Stomach smooth muscle (tissue), 2 donors: ENCODE results near the gene CDC34.
"Not testable (repeated sequence)": the region's sequence is repeated elsewhere in the genome, so short reads cannot be mapped to it uniquely, and the experiment has no call there.

Experiments
- H3K27ac ChIP-seq: one replicate; pipeline ENCODE4 v1.7.0; 2013; ENCODE audit warnings: mild to moderate bottlenecking, low read length, inconsistent platforms
- H3K27me3 ChIP-seq, 2 donors: one replicate each; pipeline ENCODE4 v1.7.0; 2013; ENCODE audit warnings: low read length in 2 of 2; ENCODE audit not compliant: insufficient read depth in 2 of 2, control insufficient read depth in 1 of 2
- H3K36me3 ChIP-seq, 2 donors: one replicate each; pipeline ENCODE4 v1.7.0; 2013; ENCODE audit warnings: low read length in 2 of 2; ENCODE audit not compliant: control insufficient read depth in 2 of 2, insufficient read depth in 2 of 2
- H3K4me1 ChIP-seq: one replicate; pipeline ENCODE4 v1.7.0; 2013; ENCODE audit warnings: low read length; ENCODE audit not compliant: control insufficient read depth, insufficient read depth
- H3K4me3 ChIP-seq, 2 donors: one replicate each; pipeline ENCODE4 v1.7.0; 2013; ENCODE audit warnings: low read length in 2 of 2
- H3K9ac ChIP-seq, 2 donors: one replicate each; pipeline ENCODE4 v1.7.0; 2013; ENCODE audit warnings: low read length in 2 of 2, mild to moderate bottlenecking in 1 of 2
- H3K9me3 ChIP-seq, 2 donors: one replicate each; pipeline ENCODE4 v1.7.0; 2013; ENCODE audit warnings: low read length in 2 of 2; ENCODE audit not compliant: control insufficient read depth in 2 of 2
- donor health status: healthy.
- donor health status: Pancreatic carcinoma.

CDC34 gene

DNA sequence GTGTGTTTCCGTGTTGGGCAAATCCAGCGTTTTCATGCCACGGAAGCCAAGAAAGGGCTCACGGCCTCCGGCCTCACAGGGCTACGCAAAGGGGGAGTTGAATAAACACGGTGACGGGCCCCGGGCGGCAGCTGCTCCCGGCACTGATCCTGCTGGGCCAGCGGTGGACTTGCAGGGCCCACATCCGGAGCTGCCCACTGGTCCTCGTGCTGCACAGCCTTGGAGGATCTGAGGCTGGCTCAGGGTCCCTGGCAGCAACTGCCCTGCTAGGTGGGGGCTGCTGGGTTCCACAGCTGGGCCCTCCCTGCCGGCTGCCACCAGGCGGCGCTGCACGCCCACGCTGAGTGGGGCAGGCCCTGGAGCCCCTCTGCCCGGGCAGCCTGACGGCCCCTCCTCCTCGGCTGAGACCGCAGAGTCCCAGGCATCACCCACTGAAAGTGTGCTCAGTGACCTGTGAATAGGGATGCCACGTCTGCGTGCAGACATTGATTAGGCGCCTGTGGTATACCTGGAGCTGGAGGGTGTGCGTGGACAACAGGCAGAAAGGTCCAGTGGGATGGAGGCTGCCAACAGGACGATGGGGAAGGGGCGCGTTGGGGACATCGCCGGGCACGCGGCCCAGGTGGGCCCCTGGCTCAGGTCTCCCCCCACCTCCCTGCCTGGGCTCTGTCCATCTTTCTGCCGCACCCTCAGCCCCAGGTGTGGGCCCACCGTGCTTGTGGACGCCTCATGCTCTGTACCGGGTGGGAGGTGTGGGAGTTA, 52.9 kb downstream of the CDC34 start:
- H3K27ac ChIP-seq: no peak overlapping the region

DNA sequence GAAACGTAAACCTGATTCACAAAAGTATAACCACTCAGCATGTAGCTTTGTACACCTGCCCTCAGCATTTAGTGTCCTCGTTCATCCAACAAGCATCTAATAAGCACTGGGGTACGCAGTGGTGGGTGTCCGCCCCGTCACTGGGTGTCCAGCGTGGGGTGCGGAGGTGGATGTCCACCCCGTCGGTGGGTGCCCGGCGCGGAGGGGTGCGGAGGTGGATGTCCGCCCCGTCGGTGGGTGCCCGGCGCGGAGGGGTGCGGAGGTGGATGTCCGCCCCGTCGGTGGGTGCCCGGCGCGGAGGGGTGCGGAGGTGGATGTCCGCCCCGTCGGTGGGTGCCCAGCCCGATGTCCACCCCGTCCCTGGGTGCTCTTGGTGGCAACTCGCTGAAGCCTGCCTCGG, 53.6 kb downstream of the CDC34 start:
- not testable (repeated sequence) for H3K27ac ChIP-seq, H3K9ac ChIP-seq, H3K9me3 ChIP-seq, H3K4me3 ChIP-seq
- H3K27me3 ChIP-seq: peaks cover 11 to 22% of the 10 kb centered on the region in 2 donors
- H3K4me1 ChIP-seq: peaks cover 14% of the 10 kb centered on the region
- H3K36me3 ChIP-seq: peaks cover 9 to 16% of the 10 kb centered on the region in 2 donors

More for the DNA sequence above, 52.9 kb downstream of the CDC34 start:
- peaks cover 9 to 16% of the 10 kb centered on the region in 2 donors for H3K36me3 ChIP-seq
- no peaks in the 10 kb centered on the region for H3K9me3 ChIP-seq
- H3K27me3 ChIP-seq: peaks cover 11 to 21% of the 10 kb centered on the region in 2 donors
- no peak overlapping the region for H3K4me3 ChIP-seq
- no peak overlapping the region for H3K9ac ChIP-seq
- peaks cover 12% of the 10 kb centered on the region for H3K4me1 ChIP-seq

DNA sequence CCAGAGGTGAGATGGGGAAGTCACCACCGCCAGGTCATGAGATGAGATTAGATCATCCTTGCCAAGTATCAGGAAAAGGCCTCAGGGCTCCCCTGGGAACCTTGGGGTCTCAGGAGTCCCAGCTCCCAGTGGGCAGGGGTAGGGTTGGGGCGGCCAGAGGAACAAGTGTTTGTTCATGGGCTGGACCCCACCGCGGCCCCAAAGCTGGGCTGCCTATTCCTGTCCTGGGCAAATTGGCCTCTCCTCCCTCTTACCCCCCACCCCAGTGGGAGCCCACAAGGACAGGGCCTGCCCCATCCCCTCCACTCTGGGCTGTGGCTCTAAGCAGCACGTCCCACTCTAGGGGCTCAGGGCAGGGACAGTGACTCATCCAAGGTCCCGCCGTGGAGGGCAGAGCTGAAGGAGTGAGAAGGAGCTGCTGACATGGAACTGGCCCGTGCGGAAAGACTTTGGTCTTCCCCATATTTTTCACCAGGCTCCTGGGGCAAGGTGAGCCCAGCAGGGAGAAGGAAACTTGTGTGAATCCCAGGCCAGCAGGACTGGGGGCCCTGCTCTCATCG, 54.1 kb downstream of the CDC34 start:
- no peak overlapping the region for H3K4me3 ChIP-seq
- H3K9ac ChIP-seq: no peak overlapping the region
- peaks cover 15% of the 10 kb centered on the region for H3K4me1 ChIP-seq
- no peak overlapping the region for H3K27ac ChIP-seq
- H3K9me3 ChIP-seq: no peaks in the 10 kb centered on the region
- peaks cover 11 to 25% of the 10 kb centered on the region in 2 donors for H3K27me3 ChIP-seq
- peaks cover 9 to 16% of the 10 kb centered on the region in 2 donors for H3K36me3 ChIP-seq

DNA sequence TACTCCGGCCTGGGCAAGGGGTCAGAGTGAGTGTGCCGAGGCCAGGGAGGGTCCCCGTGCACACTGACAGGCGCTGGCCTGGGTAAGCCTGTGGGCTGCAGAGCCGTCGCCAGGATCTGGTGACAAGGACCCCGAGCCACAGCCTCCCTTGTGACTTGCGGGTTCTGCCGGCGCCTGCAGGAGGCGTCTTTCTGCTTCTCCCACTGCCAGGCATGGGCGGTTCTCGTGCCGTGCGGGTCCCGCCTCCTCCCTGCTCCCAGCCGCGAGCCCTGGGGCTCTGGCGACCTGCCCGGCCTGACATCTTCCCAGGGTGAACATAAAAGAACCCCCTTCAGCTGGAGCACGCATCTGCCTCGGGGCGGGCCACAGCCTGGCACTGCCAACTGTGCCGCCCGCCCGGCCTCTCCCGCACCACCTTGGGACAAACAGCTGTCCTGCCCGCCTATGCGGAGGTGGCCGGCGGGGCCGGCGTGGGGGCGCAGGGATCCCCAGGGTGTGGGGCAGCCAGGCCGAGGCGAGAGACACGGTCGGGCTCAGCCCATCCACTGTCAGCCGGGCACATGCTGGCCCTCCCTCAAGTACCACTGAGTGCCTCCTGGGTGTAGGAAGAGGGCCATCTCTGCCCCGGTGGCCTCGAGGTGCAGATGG, 56.7 kb downstream of the CDC34 start:
- Histone ChIP-seq H3K9ac (no peak overlapping the region), H3K27me3 (peaks cover 27 to 48% of the 10 kb centered on the region in 2 donors), H3K4me3 (no peak overlapping the region), H3K9me3 (no peaks in the 10 kb centered on the region), H3K4me1 (peaks cover 18% of the 10 kb centered on the region), H3K27ac (no peak overlapping the region), H3K36me3 (no peaks in the 10 kb centered on the region)

DNA sequence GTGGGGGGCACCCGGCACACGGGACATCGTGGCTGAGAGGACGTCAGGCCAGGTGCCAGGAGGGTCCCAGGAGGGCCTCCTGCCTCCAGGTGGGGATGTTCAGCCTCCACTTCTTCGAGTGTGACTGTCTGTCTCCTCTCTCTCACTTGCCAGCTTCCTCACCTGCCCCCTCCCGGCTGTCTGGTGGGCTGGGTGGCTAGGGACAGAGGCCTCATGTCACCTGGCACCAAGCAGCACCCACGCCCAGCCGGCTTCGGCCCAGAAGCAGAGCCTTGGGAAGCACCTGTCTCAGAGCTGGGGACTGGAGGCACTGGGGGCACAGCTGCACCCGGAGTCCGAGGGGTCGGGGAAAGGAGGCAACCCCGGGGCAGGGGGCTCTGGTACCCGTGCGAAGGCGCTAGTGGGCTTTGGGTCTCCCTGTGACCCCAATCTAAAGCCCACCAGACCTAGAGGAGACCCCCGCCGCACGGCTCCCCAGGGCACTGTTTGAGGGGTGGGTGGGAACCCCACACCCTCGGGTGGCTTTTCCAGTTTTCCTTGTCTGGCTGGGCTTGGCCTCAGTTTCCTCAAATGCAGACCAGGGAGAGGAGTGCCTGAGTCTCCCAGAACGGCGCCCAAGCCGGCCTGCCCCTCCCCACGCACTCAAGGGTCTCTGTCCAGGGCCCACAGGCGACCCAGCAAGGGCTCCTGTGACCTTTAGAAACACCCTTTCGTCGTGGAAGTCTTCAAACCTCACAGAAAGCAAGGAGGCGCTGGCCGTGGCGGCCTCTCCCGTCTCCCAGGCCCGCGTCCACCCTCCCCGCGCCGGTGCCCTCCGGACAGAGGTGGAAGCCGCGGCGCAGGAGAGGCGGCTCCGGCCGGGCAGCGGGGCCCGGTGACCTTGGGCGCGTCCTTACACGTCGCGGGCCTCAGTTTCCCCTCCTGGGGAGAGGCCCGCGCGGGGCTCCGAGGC, 57.5 kb downstream of the CDC34 start:
- Histone ChIP-seq H3K36me3 (no peaks in the 10 kb centered on the region), H3K27me3 (peaks cover 27 to 48% of the 10 kb centered on the region in 2 donors), H3K4me3 (no peak overlapping the region), H3K9ac (no peak overlapping the region), H3K27ac (no peak overlapping the region), H3K4me1 (peaks cover 18% of the 10 kb centered on the region), H3K9me3 (no peaks in the 10 kb centered on the region)

DNA sequence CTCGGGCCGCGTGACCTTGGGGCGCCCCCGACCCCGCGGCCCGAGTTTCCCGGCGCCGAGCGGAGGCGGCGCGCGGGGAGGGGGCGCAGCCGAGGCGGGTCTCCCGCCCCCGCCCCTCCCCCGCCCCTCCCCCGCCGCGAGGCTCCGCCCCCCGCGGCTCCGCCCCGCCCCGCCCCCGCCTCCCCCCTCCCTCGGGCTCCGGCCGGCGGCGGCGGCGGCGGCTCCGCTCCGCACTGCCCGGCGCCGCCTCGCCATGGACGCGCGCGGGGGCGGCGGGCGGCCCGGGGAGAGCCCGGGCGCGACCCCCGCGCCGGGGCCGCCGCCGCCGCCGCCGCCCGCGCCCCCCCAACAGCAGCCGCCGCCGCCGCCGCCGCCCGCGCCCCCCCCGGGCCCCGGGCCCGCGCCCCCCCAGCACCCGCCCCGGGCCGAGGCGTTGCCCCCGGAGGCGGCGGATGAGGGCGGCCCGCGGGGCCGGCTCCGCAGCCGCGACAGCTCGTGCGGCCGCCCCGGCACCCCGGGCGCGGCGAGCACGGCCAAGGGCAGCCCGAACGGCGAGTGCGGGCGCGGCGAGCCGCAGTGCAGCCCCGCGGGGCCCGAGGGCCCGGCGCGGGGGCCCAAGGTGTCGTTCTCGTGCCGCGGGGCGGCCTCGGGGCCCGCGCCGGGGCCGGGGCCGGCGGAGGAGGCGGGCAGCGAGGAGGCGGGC, 58.3 kb downstream of the CDC34 start, which contains the start of gene HCN2:
TSS of gene HCN2 (plus strand) at position 189 of the 703 bp plus-strand sequence. CDS start at position 254, 65 bp downstream.
- Histone ChIP-seq H3K4me3 (no peak within 1 kb of the TSS), H3K9ac (no peak within 1 kb of the TSS), H3K4me1 (peaks cover 18% of the 10 kb centered on the region), H3K27ac (no peak within 1 kb of the TSS), H3K9me3 (no peaks in the 10 kb centered on the region), H3K36me3 (no peaks in the 10 kb centered on the region), H3K27me3 (peaks cover 27 to 44% of the 10 kb centered on the region in 2 donors)

DNA sequence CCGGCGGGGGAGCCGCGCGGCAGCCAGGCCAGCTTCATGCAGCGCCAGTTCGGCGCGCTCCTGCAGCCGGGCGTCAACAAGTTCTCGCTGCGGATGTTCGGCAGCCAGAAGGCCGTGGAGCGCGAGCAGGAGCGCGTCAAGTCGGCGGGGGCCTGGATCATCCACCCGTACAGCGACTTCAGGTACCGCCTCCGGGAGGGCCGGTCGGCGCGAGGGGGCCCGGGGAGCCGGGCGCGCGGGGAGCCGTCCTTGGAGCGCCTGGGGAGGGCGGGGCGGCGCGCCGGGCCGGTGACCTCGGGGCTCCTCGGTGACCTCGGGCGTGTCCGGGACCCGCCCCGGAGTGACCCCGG, 58.8 kb downstream of the CDC34 start:
- Histone ChIP-seq H3K36me3 (no peaks in the 10 kb centered on the region), H3K4me1 (peaks cover 18% of the 10 kb centered on the region), H3K4me3 (no peak overlapping the region), H3K27me3 (peaks cover 27 to 44% of the 10 kb centered on the region in 2 donors), H3K9me3 (no peaks in the 10 kb centered on the region), H3K9ac (no peak overlapping the region), H3K27ac (no peak overlapping the region)

DNA sequence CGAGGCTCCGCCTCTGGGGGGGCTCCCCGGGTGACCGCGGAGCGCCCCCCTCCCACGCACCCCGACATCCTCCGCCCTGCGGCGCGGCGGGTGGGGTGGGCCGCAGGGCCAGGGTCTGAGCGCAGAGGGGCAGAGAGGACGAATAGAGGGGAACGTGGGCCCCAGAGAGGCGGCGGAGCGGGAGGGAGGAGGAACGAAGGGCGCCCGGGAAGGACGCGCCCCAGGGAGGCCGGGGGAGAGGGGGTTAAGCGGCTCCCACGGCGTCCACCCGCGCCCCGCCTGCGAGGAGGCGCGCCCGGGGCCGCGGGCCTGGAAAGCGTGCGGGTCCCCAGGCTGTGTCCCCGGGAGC, 59.2 kb downstream of the CDC34 start:
- Histone ChIP-seq H3K4me3 (no peak overlapping the region), H3K4me1 (peaks cover 18% of the 10 kb centered on the region), H3K36me3 (no peaks in the 10 kb centered on the region), H3K27ac (no peak overlapping the region), H3K27me3 (peaks cover 27 to 42% of the 10 kb centered on the region in 2 donors), H3K9ac (no peak overlapping the region), H3K9me3 (no peaks in the 10 kb centered on the region)

DNA sequence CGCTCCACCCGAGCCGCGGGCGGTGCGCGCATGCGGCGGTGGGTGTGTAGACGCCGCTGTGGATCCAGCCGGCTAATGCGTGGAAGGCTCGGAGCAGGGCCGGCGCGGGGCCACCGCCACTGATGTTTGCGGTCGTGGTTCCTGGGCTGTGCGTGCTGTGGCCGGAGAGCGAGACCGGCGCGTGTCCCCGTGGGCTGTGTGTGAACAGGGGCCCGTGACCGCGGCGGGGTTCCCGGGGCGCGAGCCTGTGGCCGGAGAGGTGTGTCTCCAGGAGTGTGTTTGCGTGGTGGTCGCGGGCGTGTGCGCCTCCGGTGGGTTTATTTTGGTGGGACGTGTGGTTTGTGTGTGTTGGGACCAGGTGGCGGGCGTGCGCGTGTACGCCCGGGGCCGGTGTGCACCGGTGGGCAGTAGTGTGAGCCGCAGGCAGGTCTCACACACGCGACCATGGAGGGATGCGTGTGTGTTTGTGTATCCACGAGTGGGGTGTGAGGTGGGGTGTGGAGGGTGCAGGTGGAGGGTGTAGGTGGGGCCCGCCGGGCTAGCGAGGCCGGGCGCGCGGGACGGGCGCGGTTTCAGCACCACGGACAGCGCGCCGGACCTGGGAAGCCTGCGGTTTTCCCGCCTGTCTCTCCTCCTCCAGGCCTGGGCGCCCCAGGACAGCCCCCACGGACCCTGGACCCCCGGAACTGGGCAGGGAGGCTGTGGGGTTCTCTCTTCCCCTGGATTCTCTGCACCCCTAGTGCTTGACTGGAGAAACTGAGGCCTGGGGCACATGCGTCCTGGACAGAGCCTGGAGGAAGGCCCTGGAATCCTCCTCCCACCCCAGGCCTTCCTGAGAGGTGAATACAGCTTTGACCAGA, 59.8 kb downstream of the CDC34 start:
- H3K9ac ChIP-seq: no peak overlapping the region
- H3K9me3 ChIP-seq: no peaks in the 10 kb centered on the region
- no peak overlapping the region for H3K4me3 ChIP-seq
- no peaks in the 10 kb centered on the region for H3K36me3 ChIP-seq
- peaks cover 18% of the 10 kb centered on the region for H3K4me1 ChIP-seq
- peaks cover 27 to 40% of the 10 kb centered on the region in 2 donors for H3K27me3 ChIP-seq
- no peak overlapping the region for H3K27ac ChIP-seq
